Neural cell (in vitro differentiated cells): ENCODE results near the gene TPRA1. TPM values are rescaled to one million over a fixed set of nuclear protein-coding genes. Genes with fewer than 3 reads are reported as not detected.
A peak's percentile ranks its signal among the peaks of the same experiment; 100 is the strongest.

Experiments used
- H2AFZ ChIP-seq: fragments of 200-600, 300-800 bp; sonication (generic), shearing (Covaris generic); 2 replicates; pipeline ENCODE4 v1.6.0; 2014; ENCODE audit warnings: low read depth, mild to moderate bottlenecking, antibody characterized with exemption, low read length, moderate library complexity
- H3F3A ChIP-seq: fragments of 200-600 bp; shearing (Covaris generic); 2 replicates; pipeline ENCODE4 v1.6.1; 2016; ENCODE audit warnings: mild to moderate bottlenecking, moderate library complexity, mixed read lengths, antibody characterized with exemption, low read length; ENCODE audit not compliant: insufficient read depth, poor library complexity, severe bottlenecking
- H3K27ac ChIP-seq: fragments of 200-600, 300-800 bp; sonication (generic), shearing (Covaris generic); 2 replicates; pipeline ENCODE4 v1.5.1; 2014; ENCODE audit warnings: mild to moderate bottlenecking, low read length, moderate library complexity
- H3K27me3 ChIP-seq: fragments of 300-800, 200-600 bp; sonication (generic), shearing (Covaris generic); 2 replicates; pipeline ENCODE4 v1.6.0; 2014; ENCODE audit warnings: mild to moderate bottlenecking, low read depth, low read length, moderate library complexity; ENCODE audit not compliant: insufficient read depth
- H3K36me3 ChIP-seq: fragments of 300-800, 200-600 bp; sonication (generic), shearing (Covaris generic); 2 replicates; pipeline ENCODE4 v1.5.1; 2014; ENCODE audit warnings: mild to moderate bottlenecking, antibody characterized with exemption, low read length, moderate library complexity; ENCODE audit not compliant: insufficient read depth
- H3K4me2 ChIP-seq: fragments of 300-800, 200-600 bp; sonication (generic), shearing (Covaris generic); 2 replicates; pipeline ENCODE4 v1.6.0; 2014; ENCODE audit warnings: mild to moderate bottlenecking, low read length
- H3K4me3 ChIP-seq: fragments of 300-800, 200-600 bp; sonication (generic), shearing (Covaris generic); 2 replicates; pipeline ENCODE4 v1.5.1; 2014; ENCODE audit warnings: mild to moderate bottlenecking, low read length, moderate library complexity
- H3K79me2 ChIP-seq: fragments of 200-600 bp; shearing (Covaris generic); replicated peaks from 2 replicates; pipeline ENCODE4 v1.6.0; 2014; ENCODE audit warnings: mild to moderate bottlenecking, low read length, moderate library complexity; ENCODE audit not compliant: insufficient read depth
- H3K9ac ChIP-seq: fragments of 300-800, 200-600 bp; sonication (generic), shearing (Covaris generic); 2 replicates; pipeline ENCODE4 v1.6.1; 2016; ENCODE audit warnings: mild to moderate bottlenecking, low read length, mixed read lengths
- H3K9me2 ChIP-seq: fragments of 200-600 bp; shearing (Covaris generic); 2 replicates; pipeline ENCODE4 v1.6.1; 2016; ENCODE audit warnings: mild to moderate bottlenecking, low read length, mixed read lengths; ENCODE audit not compliant: insufficient read depth
- H3K9me3 ChIP-seq: fragments of 200-600, 300-800 bp; sonication (generic), shearing (Covaris generic); 2 replicates; pipeline ENCODE4 v1.6.1; 2016; ENCODE audit warnings: mild to moderate bottlenecking, mixed run types, low read length, moderate library complexity, mixed read lengths
- H4K20me1 ChIP-seq: fragments of 200-600 bp; shearing (Covaris generic); 2 replicates; pipeline ENCODE4 v1.6.1; 2016; ENCODE audit warnings: mild to moderate bottlenecking, mixed run types; ENCODE audit not compliant: insufficient read depth
- EP300 ChIP-seq: fragments of 450-650 bp; conservative IDR thresholded peaks from 2 replicates; pipeline ENCODE4 v1.6.1; 2014; ENCODE audit warnings: antibody characterized with exemption, mild to moderate bottlenecking, moderate library complexity; ENCODE audit not compliant: poor library complexity, severe bottlenecking
- EZH2 ChIP-seq: fragments of 200-600, 300-800 bp; shearing (Covaris generic), sonication (generic); IDR thresholded peaks from 2 replicates; pipeline ENCODE4 v1.6.1; 2014; ENCODE audit warnings: antibody characterized with exemption, low read length, borderline replicate concordance, mild to moderate bottlenecking; ENCODE audit not compliant: insufficient read depth, poor library complexity, severe bottlenecking
- MXI1 ChIP-seq: fragments of 450-650 bp; conservative IDR thresholded peaks from 2 replicates; pipeline ENCODE4 v1.6.1; 2014; ENCODE audit warnings: antibody characterized with exemption, mild to moderate bottlenecking; ENCODE audit not compliant: poor library complexity, severe bottlenecking
- POLR2AphosphoS5 ChIP-seq: IDR thresholded peaks from 2 replicates; pipeline ENCODE4 v1.6.1; 2012
- RAD21 ChIP-seq: fragments of 450-650 bp; conservative IDR thresholded peaks from 2 replicates; pipeline ENCODE4 v1.6.1; 2014; ENCODE audit warnings: antibody characterized with exemption, mild to moderate bottlenecking, moderate library complexity
- SMC3 ChIP-seq: fragments of 450-650 bp; conservative IDR thresholded peaks from 2 replicates; pipeline ENCODE4 v1.6.1; 2014; ENCODE audit warnings: antibody characterized with exemption, mild to moderate bottlenecking, moderate library complexity; ENCODE audit not compliant: poor library complexity
- TAF1 ChIP-seq: IDR thresholded peaks from 2 replicates; pipeline ENCODE4 v1.6.1; 2012; ENCODE audit warnings: low read depth
- polyA minus RNA-seq: library from RNA; depleted of rRNA, polyadenylated mRNA; stranded (reverse); fragments of >200 nt; gene quantifications from 2 replicates; pipeline ENCODE4 v1.2.3, GENCODE V29; 2014
- polyA plus RNA-seq: library from polyadenylated mRNA; depleted of rRNA; stranded (reverse); fragments of >200 nt; gene quantifications from 2 replicates; pipeline ENCODE4 v1.2.3, GENCODE V29; 2014
- TF ChIP-seq, protein P1 (sequence below): fragments of 450-650 bp; IDR thresholded peaks from 2 replicates; pipeline ENCODE4 v1.5.1; 2014; ENCODE audit warnings: antibody characterized with exemption, mild to moderate bottlenecking, moderate library complexity; ENCODE audit not compliant: poor library complexity, severe bottlenecking
- TF ChIP-seq, protein P2 (sequence below): IDR thresholded peaks from 2 replicates; pipeline ENCODE4 v1.6.1; 2012; ENCODE audit warnings: borderline replicate concordance

TPRA1 gene
- 26.5 and 37.9 TPM in 2 replicates for polyA plus RNA-seq
- polyA minus RNA-seq, result 12.6 and 20.9 TPM in 2 replicates

DNA sequence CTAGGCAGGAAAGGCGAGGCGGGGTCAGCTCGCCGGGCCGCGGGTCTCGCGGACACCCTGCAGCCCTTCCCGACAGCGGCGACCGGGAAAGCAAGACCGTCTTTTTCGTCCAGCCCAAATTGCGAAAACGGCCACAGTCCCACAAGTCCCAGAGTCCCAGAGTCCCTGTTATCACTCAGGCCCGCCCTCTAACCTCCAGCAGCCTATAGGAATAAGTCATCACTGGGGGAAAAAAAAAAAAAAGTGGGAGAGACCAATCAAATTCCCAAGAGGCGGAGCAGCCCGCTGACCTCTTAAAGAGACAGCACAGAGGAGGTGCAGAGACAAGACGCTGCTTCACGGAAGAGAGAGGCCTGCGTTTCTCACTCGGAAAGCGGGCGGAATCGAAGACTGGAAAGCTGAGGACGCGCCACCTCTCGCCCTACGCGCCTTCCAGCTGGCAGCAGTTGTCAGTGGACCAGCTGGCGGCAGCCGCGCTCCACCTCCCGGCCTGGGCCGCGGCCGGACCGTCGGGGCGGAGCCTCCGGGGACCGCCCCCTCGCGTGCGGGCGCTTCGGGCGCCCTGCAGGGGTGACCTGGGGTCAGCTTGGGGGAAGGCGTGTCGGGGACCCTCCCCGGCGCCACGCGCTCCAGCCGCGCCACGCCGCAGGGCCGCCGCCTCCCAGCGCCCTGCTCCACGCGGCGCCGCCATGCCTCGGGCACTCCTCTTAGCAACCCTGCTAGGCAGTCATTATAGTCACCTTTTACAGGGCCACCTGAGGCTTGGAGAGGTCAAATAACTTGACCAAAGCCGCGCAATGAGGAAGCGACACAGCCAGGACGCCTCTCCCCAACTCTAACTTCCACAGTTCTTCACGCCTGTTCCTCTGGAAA is at the start of gene TPRA1:
Gene TPRA1 (minus strand): TSS at position 141 of the 873 bp plus-strand sequence. CDS start 10,587 bp downstream, outside the sequence.
- Histone ChIP-seq H3K9me3 (no peaks in the 10 kb centered on the region), H3K9ac (peak within 1 kb of the TSS; percentile 78), H3F3A (no peaks in the 10 kb centered on the region), H3K79me2 (peaks cover 12% of the 10 kb centered on the region), H3K9me2 (no peaks in the 10 kb centered on the region), H3K27ac (peak within 1 kb of the TSS; percentile 54), H3K4me3 (peak within 1 kb of the TSS; percentile 89), H3K27me3 (no peaks in the 10 kb centered on the region), H4K20me1 (no peaks in the 10 kb centered on the region), H2AFZ (peak within 1 kb of the TSS; percentile 12), H3K4me2 (peak within 1 kb of the TSS; percentile 59), H3K36me3 (no peaks in the 10 kb centered on the region)
- TF ChIP-seq EZH2, result no peak
- TF ChIP-seq EP300, result peak; percentile 34
- TF ChIP-seq MXI1, result peak; percentile 95
- TF ChIP-seq, protein P1, sequence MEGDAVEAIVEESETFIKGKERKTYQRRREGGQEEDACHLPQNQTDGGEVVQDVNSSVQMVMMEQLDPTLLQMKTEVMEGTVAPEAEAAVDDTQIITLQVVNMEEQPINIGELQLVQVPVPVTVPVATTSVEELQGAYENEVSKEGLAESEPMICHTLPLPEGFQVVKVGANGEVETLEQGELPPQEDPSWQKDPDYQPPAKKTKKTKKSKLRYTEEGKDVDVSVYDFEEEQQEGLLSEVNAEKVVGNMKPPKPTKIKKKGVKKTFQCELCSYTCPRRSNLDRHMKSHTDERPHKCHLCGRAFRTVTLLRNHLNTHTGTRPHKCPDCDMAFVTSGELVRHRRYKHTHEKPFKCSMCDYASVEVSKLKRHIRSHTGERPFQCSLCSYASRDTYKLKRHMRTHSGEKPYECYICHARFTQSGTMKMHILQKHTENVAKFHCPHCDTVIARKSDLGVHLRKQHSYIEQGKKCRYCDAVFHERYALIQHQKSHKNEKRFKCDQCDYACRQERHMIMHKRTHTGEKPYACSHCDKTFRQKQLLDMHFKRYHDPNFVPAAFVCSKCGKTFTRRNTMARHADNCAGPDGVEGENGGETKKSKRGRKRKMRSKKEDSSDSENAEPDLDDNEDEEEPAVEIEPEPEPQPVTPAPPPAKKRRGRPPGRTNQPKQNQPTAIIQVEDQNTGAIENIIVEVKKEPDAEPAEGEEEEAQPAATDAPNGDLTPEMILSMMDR, result peak; percentile 71
- TF ChIP-seq SMC3, result peak; percentile 72
- peak; percentile 76 for TF ChIP-seq RAD21
- peak; percentile 69 for TF ChIP-seq POLR2AphosphoS5
- peak; percentile 55 for TF ChIP-seq TAF1
- TF ChIP-seq, protein P2, sequence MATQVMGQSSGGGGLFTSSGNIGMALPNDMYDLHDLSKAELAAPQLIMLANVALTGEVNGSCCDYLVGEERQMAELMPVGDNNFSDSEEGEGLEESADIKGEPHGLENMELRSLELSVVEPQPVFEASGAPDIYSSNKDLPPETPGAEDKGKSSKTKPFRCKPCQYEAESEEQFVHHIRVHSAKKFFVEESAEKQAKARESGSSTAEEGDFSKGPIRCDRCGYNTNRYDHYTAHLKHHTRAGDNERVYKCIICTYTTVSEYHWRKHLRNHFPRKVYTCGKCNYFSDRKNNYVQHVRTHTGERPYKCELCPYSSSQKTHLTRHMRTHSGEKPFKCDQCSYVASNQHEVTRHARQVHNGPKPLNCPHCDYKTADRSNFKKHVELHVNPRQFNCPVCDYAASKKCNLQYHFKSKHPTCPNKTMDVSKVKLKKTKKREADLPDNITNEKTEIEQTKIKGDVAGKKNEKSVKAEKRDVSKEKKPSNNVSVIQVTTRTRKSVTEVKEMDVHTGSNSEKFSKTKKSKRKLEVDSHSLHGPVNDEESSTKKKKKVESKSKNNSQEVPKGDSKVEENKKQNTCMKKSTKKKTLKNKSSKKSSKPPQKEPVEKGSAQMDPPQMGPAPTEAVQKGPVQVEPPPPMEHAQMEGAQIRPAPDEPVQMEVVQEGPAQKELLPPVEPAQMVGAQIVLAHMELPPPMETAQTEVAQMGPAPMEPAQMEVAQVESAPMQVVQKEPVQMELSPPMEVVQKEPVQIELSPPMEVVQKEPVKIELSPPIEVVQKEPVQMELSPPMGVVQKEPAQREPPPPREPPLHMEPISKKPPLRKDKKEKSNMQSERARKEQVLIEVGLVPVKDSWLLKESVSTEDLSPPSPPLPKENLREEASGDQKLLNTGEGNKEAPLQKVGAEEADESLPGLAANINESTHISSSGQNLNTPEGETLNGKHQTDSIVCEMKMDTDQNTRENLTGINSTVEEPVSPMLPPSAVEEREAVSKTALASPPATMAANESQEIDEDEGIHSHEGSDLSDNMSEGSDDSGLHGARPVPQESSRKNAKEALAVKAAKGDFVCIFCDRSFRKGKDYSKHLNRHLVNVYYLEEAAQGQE, result no peak

DNA sequence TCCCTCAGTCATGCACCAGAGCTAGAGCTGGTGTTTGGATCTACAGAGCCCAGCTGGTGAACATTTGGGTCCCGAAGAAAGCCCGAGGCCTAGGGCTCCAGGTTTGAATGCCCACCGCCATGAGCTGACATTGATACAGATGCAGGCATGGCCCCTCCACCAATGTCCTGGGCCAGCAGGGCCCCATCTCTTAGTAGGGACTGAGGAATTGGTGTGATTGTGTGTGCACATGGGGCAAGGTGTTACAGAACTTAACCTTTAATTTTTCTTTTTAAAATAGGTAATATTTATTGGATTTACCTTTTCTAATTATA is 49.5 kb upstream of the TPRA1 start:
- no peak overlapping the region for H3K4me2 ChIP-seq
- no peaks in the 10 kb centered on the region for H3K9me3 ChIP-seq
- H3K79me2 ChIP-seq, result peaks cover 26% of the 10 kb centered on the region
- no peak overlapping the region for H3K27ac ChIP-seq
- no peak overlapping the region for H3K4me3 ChIP-seq
- TF ChIP-seq MXI1 (no peak), EP300 (no peak), SMC3 (no peak), RAD21 (no peak), TAF1 (no peak), POLR2AphosphoS5 (no peak), EZH2 (no peak)
- TF ChIP-seq, protein P1, result no peak
- TF ChIP-seq, protein P2, result no peak
- H3K9ac ChIP-seq, result no peak overlapping the region
- no peaks in the 10 kb centered on the region for H3F3A ChIP-seq
- no peaks in the 10 kb centered on the region for H4K20me1 ChIP-seq
- H3K27me3 ChIP-seq, result no peaks in the 10 kb centered on the region
- H2AFZ ChIP-seq, result no peak overlapping the region
- no peaks in the 10 kb centered on the region for H3K36me3 ChIP-seq
- no peaks in the 10 kb centered on the region for H3K9me2 ChIP-seq
